ENCODE measurements around the gene SYNDIG1. TPM values are rescaled to one million over a fixed set of nuclear protein-coding genes. Genes with fewer than 3 reads are reported as not detected.

SYNDIG1 gene
- total RNA-seq, 1 experiment from 2014 or later: not detected

DNA sequence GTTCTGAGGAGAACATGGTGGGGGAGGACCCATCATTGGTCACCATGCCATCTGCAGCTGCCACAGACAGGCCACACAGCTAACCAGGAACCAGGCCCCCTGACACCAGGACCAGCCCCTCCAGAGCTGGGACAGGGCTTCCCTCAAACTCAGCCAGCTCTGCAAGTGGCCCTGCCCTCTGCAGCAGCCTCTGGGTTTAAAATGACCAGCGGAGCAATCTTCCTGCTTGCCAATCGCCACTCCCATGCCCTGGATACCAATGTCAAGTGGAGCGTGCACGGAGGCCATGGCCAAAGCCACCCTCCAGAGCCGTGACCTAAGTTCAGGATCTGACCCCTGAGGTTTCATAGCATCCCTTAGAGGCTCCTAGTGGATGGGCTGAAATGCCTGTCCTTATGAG, 199.4 kb downstream of the SYNDIG1 start:
- POLR2A ChIA-PET (ENCODE audit: unreplicated experiment): no interaction called here

DNA sequence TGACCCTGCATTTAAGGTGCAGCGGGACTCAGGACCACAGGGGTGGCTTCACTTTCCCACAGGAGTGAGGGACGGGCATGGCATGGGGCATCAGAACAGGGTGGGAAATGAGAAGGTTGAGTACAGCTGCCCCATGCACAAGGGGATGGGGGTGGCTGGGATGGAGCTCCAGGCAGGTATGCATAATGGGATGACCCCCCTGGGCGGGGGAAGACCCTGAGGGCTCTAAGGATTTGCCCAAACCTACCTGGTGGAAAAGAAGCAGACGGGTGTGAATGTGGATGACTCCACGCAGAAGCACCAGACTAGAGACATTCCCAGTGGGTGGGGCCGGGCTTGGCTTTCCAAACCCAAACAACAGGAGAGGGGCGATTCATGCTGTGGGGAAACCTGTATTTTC, 200.3 kb downstream of the SYNDIG1 start:
- Histone ChIP-seq H2AFZ (ENCODE audit: low read length) (no peak overlapping the region), H3K27me3 (ENCODE audit: low read length) (no peaks in the 10 kb centered on the region), H4K20me1 (ENCODE audit: low read length) (no peaks in the 10 kb centered on the region), H3K4me2 (ENCODE audit: low read length) (no peak overlapping the region), H3K9me2 (replicated peaks; ENCODE audit: low read length) (no peaks in the 10 kb centered on the region), H3K9ac (ENCODE audit: low read length) (no peak overlapping the region), H3K9me3 (ENCODE audit: low read length) (no peaks in the 10 kb centered on the region), H3K4me1 (ENCODE audit: insufficient read depth, low read length) (peaks cover 35% of the 10 kb centered on the region), H3K36me3 (ENCODE audit: low read depth, low read length) (no peaks in the 10 kb centered on the region), H3K79me2 (ENCODE audit: low read length) (no peaks in the 10 kb centered on the region), H3F3A (ENCODE audit: low read length, unreplicated experiment) (no peaks in the 10 kb centered on the region), H3K27ac (ENCODE audit: low read length) (no peak overlapping the region), H3K4me3 (ENCODE audit: low read length) (no peak overlapping the region)
- CTCF ChIA-PET: no interaction called here
- no peak for DNase-seq
- POLR2A ChIA-PET (ENCODE audit: unreplicated experiment): no interaction called here
- TF ChIP-seq EZH2 (IDR thresholded peaks at IDR 0.05; ENCODE audit: low read length, unreplicated experiment) (no peak), EZH2phosphoT487 (IDR thresholded peaks at IDR 0.05; ENCODE audit: borderline replicate concordance, low read length) (no peak)
- TF ChIP-seq, protein P1, sequence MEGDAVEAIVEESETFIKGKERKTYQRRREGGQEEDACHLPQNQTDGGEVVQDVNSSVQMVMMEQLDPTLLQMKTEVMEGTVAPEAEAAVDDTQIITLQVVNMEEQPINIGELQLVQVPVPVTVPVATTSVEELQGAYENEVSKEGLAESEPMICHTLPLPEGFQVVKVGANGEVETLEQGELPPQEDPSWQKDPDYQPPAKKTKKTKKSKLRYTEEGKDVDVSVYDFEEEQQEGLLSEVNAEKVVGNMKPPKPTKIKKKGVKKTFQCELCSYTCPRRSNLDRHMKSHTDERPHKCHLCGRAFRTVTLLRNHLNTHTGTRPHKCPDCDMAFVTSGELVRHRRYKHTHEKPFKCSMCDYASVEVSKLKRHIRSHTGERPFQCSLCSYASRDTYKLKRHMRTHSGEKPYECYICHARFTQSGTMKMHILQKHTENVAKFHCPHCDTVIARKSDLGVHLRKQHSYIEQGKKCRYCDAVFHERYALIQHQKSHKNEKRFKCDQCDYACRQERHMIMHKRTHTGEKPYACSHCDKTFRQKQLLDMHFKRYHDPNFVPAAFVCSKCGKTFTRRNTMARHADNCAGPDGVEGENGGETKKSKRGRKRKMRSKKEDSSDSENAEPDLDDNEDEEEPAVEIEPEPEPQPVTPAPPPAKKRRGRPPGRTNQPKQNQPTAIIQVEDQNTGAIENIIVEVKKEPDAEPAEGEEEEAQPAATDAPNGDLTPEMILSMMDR (conservative IDR thresholded peaks at IDR 0.05; ENCODE audit: low read depth, low read length): no peak
- intact Hi-C loops (cut with micrococcal nuclease): no loop called here
- no TSS peak for BruUV-seq (replicated peaks)
- ATAC-seq: no peak

More for the DNA sequence above, 199.4 kb downstream of the SYNDIG1 start:
- no peak overlapping the region for H3K9ac ChIP-seq (ENCODE audit: low read length)
- no peak for DNase-seq
- TF ChIP-seq, protein P1 (conservative IDR thresholded peaks at IDR 0.05; ENCODE audit: low read depth, low read length): no peak
- TF ChIP-seq EZH2 (IDR thresholded peaks at IDR 0.05; ENCODE audit: low read length, unreplicated experiment): no peak
- TF ChIP-seq EZH2phosphoT487 (IDR thresholded peaks at IDR 0.05; ENCODE audit: borderline replicate concordance, low read length): no peak
- CTCF ChIA-PET: no interaction called here
- H2AFZ ChIP-seq (ENCODE audit: low read length): no peak overlapping the region
- no TSS peak for BruUV-seq (replicated peaks)
- no peak overlapping the region for H3K4me2 ChIP-seq (ENCODE audit: low read length)
- H3F3A ChIP-seq (ENCODE audit: low read length, unreplicated experiment): no peaks in the 10 kb centered on the region
- peaks cover 36% of the 10 kb centered on the region for H3K4me1 ChIP-seq (ENCODE audit: insufficient read depth, low read length)
- H3K9me2 ChIP-seq (replicated peaks; ENCODE audit: low read length): no peaks in the 10 kb centered on the region
- no peaks in the 10 kb centered on the region for H4K20me1 ChIP-seq (ENCODE audit: low read length)
- no peaks in the 10 kb centered on the region for H3K9me3 ChIP-seq (ENCODE audit: low read length)
- no peaks in the 10 kb centered on the region for H3K79me2 ChIP-seq (ENCODE audit: low read length)
- no peaks in the 10 kb centered on the region for H3K27me3 ChIP-seq (ENCODE audit: low read length)
- no peak overlapping the region for H3K27ac ChIP-seq (ENCODE audit: low read length)
- no peak for ATAC-seq
- H3K36me3 ChIP-seq (ENCODE audit: low read depth, low read length): no peaks in the 10 kb centered on the region
- no peak overlapping the region for H3K4me3 ChIP-seq (ENCODE audit: low read length)
- intact Hi-C loops (cut with micrococcal nuclease): no loop called here

DNA sequence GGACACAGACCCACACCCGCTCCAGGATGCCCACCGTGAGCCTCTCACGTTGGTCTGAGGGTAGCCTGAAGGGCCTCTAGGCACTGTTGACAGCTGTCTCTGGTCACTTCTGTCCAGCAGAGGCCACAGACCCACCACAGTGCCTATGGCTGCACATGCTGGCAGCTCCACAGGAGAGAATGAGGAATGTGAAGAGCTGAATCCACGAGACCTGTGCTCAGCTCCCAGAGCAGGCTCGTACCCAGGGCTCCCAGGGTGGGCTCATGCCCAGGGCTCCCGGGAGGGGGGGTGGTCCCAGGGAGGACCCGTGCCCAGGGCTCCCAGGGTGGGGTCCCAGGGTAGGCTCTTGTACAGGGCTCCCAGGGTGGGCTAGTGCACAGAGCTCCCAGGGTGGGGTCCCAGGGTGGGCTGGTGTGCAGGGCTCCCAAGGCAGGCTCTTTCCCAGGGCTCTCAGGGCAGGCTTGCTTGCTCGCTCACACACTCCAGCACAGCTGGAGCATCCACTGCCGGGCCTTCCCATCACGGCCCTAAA, 201.0 kb downstream of the SYNDIG1 start:
- H3F3A ChIP-seq (ENCODE audit: low read length, unreplicated experiment): no peaks in the 10 kb centered on the region
- H4K20me1 ChIP-seq (ENCODE audit: low read length): no peaks in the 10 kb centered on the region
- no peak overlapping the region for H3K4me3 ChIP-seq (ENCODE audit: low read length)
- TF ChIP-seq, protein P1 (conservative IDR thresholded peaks at IDR 0.05; ENCODE audit: low read depth, low read length): no peak
- TF ChIP-seq EZH2 (IDR thresholded peaks at IDR 0.05; ENCODE audit: low read length, unreplicated experiment) (no peak), EZH2phosphoT487 (IDR thresholded peaks at IDR 0.05; ENCODE audit: borderline replicate concordance, low read length) (no peak)
- ChIA-PET POLR2A (ENCODE audit: unreplicated experiment) (no interaction called here), CTCF (no interaction called here)
- H2AFZ ChIP-seq (ENCODE audit: low read length): no peak overlapping the region
- no peak overlapping the region for H3K4me2 ChIP-seq (ENCODE audit: low read length)
- H3K27me3 ChIP-seq (ENCODE audit: low read length): no peaks in the 10 kb centered on the region
- no peak for DNase-seq
- H3K27ac ChIP-seq (ENCODE audit: low read length): no peak overlapping the region
- H3K9me3 ChIP-seq (ENCODE audit: low read length): no peaks in the 10 kb centered on the region
- H3K36me3 ChIP-seq (ENCODE audit: low read depth, low read length): no peaks in the 10 kb centered on the region
- no TSS peak for BruUV-seq (replicated peaks)
- no peaks in the 10 kb centered on the region for H3K79me2 ChIP-seq (ENCODE audit: low read length)
- H3K4me1 ChIP-seq (ENCODE audit: insufficient read depth, low read length): peaks cover 28% of the 10 kb centered on the region
- no peak overlapping the region for H3K9ac ChIP-seq (ENCODE audit: low read length)
- H3K9me2 ChIP-seq (replicated peaks; ENCODE audit: low read length): no peaks in the 10 kb centered on the region
- ATAC-seq: no peak
- intact Hi-C loops (cut with micrococcal nuclease): no loop called here

Data from PC-3 (cell line).